ENCODE data around the gene ERCC5.
A peak's percentile ranks its signal among the peaks of the same experiment; 100 is the strongest.

Gene ERCC5

DNA sequence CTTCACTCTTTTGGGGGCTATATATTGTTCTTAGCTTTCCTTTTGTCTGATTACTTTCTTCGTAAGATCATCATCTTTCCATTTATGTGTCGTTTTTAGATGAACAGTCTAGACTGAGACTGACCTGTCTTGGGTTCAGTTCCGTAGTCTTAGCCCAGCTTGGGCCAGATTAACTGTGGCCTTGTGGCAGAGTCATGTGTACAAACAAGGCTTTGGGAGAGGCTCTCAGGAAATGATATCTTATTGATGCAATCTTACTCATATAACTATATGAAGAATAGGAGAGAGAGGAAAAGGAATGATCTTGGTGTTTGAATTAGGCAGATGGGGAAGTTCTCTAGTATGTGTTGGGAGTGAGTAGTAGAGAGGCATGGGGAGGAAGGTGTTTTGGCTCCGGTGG lies 6.8 kb upstream of the ERCC5 start:
- no peaks in the 10 kb centered on the region for H3K79me2 ChIP-seq (ENCODE audit: control insufficient read depth, low read length)
- 0 out of 2 replicates have a peak, but pooled peaks cover 5% of the 10 kb centered on the region for H3K36me3 ChIP-seq (ENCODE audit: control insufficient read depth, low read length)
- no peaks in the 10 kb centered on the region for H3K9me2 ChIP-seq (replicated peaks; ENCODE audit: control insufficient read depth, low read length)
- H3F3A ChIP-seq (ENCODE audit: control insufficient read depth, insufficient read depth) = peaks cover 3% of the 10 kb centered on the region; the same call in 1 of the 2 replicates
- no peaks in the 10 kb centered on the region for H3K27me3 ChIP-seq (ENCODE audit: control insufficient read depth, low read length)
- H3K9me3 ChIP-seq (ENCODE audit: control insufficient read depth, insufficient read depth, low read length) = no peaks in the 10 kb centered on the region
- no peaks in the 10 kb centered on the region for H4K20me1 ChIP-seq (ENCODE audit: control insufficient read depth, insufficient read depth, low read depth, low read length)
- H3K4me2 ChIP-seq (ENCODE audit: low read length) = no peak overlapping the region
- no peak overlapping the region for H3K27ac ChIP-seq (ENCODE audit: low read depth, low read length)
- TF ChIP-seq, protein P1, sequence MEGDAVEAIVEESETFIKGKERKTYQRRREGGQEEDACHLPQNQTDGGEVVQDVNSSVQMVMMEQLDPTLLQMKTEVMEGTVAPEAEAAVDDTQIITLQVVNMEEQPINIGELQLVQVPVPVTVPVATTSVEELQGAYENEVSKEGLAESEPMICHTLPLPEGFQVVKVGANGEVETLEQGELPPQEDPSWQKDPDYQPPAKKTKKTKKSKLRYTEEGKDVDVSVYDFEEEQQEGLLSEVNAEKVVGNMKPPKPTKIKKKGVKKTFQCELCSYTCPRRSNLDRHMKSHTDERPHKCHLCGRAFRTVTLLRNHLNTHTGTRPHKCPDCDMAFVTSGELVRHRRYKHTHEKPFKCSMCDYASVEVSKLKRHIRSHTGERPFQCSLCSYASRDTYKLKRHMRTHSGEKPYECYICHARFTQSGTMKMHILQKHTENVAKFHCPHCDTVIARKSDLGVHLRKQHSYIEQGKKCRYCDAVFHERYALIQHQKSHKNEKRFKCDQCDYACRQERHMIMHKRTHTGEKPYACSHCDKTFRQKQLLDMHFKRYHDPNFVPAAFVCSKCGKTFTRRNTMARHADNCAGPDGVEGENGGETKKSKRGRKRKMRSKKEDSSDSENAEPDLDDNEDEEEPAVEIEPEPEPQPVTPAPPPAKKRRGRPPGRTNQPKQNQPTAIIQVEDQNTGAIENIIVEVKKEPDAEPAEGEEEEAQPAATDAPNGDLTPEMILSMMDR (IDR thresholded peaks at IDR 0.05; ENCODE audit: low read depth, low read length, poor library complexity, severe bottlenecking) = no peak
- H3K4me3 ChIP-seq (ENCODE audit: low read length) = no peak overlapping the region
- peaks cover 8% of the 10 kb centered on the region for H3K4me1 ChIP-seq (ENCODE audit: control insufficient read depth, low read length)

DNA sequence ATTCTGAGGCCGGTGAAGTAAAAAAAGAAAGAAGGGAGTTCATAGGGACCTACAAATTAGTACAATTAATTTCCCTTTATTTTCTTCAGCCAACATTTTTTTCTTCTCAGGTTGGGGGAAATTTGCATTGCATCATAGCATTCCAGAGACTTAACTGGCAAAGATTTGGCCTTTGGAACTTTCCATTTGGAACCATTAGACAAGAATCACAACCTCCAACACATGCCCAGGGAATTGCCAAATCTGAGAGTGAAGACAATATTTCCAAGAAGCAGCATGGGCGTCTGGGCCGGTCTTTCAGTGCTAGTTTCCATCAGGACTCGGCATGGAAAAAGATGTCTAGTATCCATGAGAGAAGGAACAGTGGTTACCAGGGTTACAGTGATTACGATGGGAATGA lies 6.4 kb upstream of the ERCC5 start:
- TF ChIP-seq, protein P1 (IDR thresholded peaks at IDR 0.05; ENCODE audit: low read depth, low read length, poor library complexity, severe bottlenecking) = no peak
- no peak for TF ChIP-seq EZH2phosphoT487 (IDR thresholded peaks at IDR 0.05; ENCODE audit: borderline replicate concordance, low read length)
- 0 out of 2 replicates have a peak, but pooled peaks cover 4% of the 10 kb centered on the region for H3K36me3 ChIP-seq (ENCODE audit: control insufficient read depth, low read length)
- no peak overlapping the region for H3K27ac ChIP-seq (ENCODE audit: low read depth, low read length)
- H3K4me3 ChIP-seq (ENCODE audit: low read length) = no peak overlapping the region
- H3K27me3 ChIP-seq (ENCODE audit: control insufficient read depth, low read length) = no peaks in the 10 kb centered on the region
- no peaks in the 10 kb centered on the region for H3K9me2 ChIP-seq (replicated peaks; ENCODE audit: control insufficient read depth, low read length)
- H4K20me1 ChIP-seq (ENCODE audit: control insufficient read depth, insufficient read depth, low read depth, low read length) = no peaks in the 10 kb centered on the region
- no peak overlapping the region for H3K4me2 ChIP-seq (ENCODE audit: low read length)
- peaks cover 2% of the 10 kb centered on the region for H3K79me2 ChIP-seq (ENCODE audit: control insufficient read depth, low read length)
- H3K4me1 ChIP-seq (ENCODE audit: control insufficient read depth, low read length) = peaks cover 6% of the 10 kb centered on the region
- no peaks in the 10 kb centered on the region for H3K9me3 ChIP-seq (ENCODE audit: control insufficient read depth, insufficient read depth, low read length)
- H3F3A ChIP-seq (ENCODE audit: control insufficient read depth, insufficient read depth) = peaks cover 3% of the 10 kb centered on the region; the same call in 1 of the 2 replicates

GRCh38 chr13:102845289-102845629 lies 573 bp upstream of the ERCC5 start:
- peak overlapping the region; percentile 94 for H3K4me3 ChIP-seq (ENCODE audit: low read length)
- peaks cover 17% of the 10 kb centered on the region for H3K4me1 ChIP-seq (ENCODE audit: control insufficient read depth, low read length)
- H3K9me3 ChIP-seq (ENCODE audit: control insufficient read depth, insufficient read depth, low read length) = no peaks in the 10 kb centered on the region
- H3K36me3 ChIP-seq (ENCODE audit: control insufficient read depth, low read length) = peaks cover 10% of the 10 kb centered on the region
- H3F3A ChIP-seq (ENCODE audit: control insufficient read depth, insufficient read depth) = peaks cover 12% of the 10 kb centered on the region; the same call in 1 of the 2 replicates
- TF ChIP-seq EZH2phosphoT487 (IDR thresholded peaks at IDR 0.05; ENCODE audit: borderline replicate concordance, low read length) = no peak
- peak overlapping the region; percentile 93 for H3K27ac ChIP-seq (ENCODE audit: low read depth, low read length)
- no peaks in the 10 kb centered on the region for H4K20me1 ChIP-seq (ENCODE audit: control insufficient read depth, insufficient read depth, low read depth, low read length)
- no peaks in the 10 kb centered on the region for H3K9me2 ChIP-seq (replicated peaks; ENCODE audit: control insufficient read depth, low read length)
- H3K79me2 ChIP-seq (ENCODE audit: control insufficient read depth, low read length) = peaks cover 53% of the 10 kb centered on the region
- no peaks in the 10 kb centered on the region for H3K27me3 ChIP-seq (ENCODE audit: control insufficient read depth, low read length)
- peak overlapping the region; percentile 78 for H3K4me2 ChIP-seq (ENCODE audit: low read length)

GRCh38 chr13:102846261-102847015 lies 606 bp downstream of the ERCC5 start:
- peak overlapping the region; percentile 93 for H3K27ac ChIP-seq (ENCODE audit: low read depth, low read length)
- H3K79me2 ChIP-seq (ENCODE audit: control insufficient read depth, low read length) = peaks cover 58% of the 10 kb centered on the region

More at GRCh38 chr13:102846261-102847015, 606 bp downstream of the ERCC5 start:
- peak overlapping the region; percentile 94 for H3K4me3 ChIP-seq (ENCODE audit: low read length)
- H3K4me1 ChIP-seq (ENCODE audit: control insufficient read depth, low read length) = peaks cover 17% of the 10 kb centered on the region
- peak overlapping the region; percentile 78 for H3K4me2 ChIP-seq (ENCODE audit: low read length)
- no peaks in the 10 kb centered on the region for H3K9me2 ChIP-seq (replicated peaks; ENCODE audit: control insufficient read depth, low read length)
- peaks cover 9% of the 10 kb centered on the region; the same call in 1 of the 2 replicates for H3F3A ChIP-seq (ENCODE audit: control insufficient read depth, insufficient read depth)
- H3K27me3 ChIP-seq (ENCODE audit: control insufficient read depth, low read length) = no peaks in the 10 kb centered on the region
- no peaks in the 10 kb centered on the region for H3K9me3 ChIP-seq (ENCODE audit: control insufficient read depth, insufficient read depth, low read length)
- TF ChIP-seq, protein P1 (IDR thresholded peaks at IDR 0.05; ENCODE audit: low read depth, low read length, poor library complexity, severe bottlenecking) = no peak
- no peak for TF ChIP-seq EZH2phosphoT487 (IDR thresholded peaks at IDR 0.05; ENCODE audit: borderline replicate concordance, low read length)
- H3K36me3 ChIP-seq (ENCODE audit: control insufficient read depth, low read length) = peaks cover 10% of the 10 kb centered on the region
- H4K20me1 ChIP-seq (ENCODE audit: control insufficient read depth, insufficient read depth, low read depth, low read length) = no peaks in the 10 kb centered on the region

All from DOHH2 (cell line).